NOMO-1 treated with dmso at 0.1 percent for 144 hours (cell line): ENCODE measurements around the gene RBPJ.
"Not testable (repeated sequence)": the region's sequence is repeated elsewhere in the genome, so short reads cannot be mapped to it uniquely, and the experiment has no call there.

Source experiments
- DNase-seq: peaks from one replicate; lab custom pipeline; 2025; ENCODE audit not compliant: unreplicated experiment; lab: John Stamatoyannopoulos, UW

RBPJ gene

DNA sequence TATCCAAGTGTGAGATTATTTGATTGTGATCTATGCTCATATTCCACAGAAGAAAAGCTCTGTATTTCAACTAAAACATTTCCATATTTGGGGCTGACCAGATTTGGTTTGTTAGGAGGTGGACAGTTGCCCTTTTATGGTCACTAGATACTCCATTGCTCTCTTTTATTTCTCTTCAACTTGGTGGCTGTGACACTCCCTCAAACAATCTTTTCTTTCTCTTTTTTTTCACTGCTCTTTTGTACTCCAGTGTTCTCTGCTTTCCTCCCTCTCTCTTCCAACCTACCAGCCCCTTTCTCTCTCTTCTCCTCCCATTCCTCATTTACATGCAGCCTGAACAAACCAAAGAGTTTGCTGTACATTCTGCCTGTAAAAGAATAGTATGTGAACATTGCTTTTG lies 48.8 kb downstream of the RBPJ start:
- DNase-seq: no peak

GRCh38 chr4:26372076-26372475 lies 51.3 kb downstream of the RBPJ start:
- no peak for DNase-seq

DNA sequence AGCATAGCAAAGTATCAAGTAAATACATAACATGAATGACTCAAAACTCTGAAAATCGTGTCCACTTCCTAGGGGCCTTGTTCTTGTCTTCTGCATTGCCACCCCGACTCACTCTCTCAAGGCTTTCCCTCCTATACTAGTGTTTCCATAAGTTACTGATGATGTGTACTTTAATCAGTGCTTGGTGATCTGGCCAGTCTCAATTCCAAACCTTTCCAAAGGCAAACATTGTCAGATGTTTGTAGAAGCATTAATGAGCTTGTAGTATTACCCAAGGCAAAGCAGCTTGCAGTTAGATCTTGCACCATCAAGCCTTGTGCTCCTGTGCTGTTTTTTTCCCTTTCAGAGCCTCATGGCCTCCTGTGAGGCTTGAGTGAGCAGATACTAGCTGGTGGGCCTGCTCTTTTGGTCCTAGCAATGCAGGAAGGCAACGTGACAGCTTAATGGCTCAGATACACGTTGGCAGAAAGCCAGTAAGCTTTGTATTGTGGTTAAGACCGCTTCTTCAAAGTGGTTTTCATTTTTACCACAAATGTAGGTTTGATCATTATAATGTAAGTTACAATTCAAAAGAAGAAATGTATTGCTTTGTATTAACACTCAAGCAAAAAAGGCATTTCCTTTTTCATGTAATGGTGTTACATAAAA lies 51.8 kb downstream of the RBPJ start:
- DNase-seq: peak; percentile 90

- no peak for DNase-seq
Observed at GRCh38 chr4:26375551-26375950, 54.7 kb downstream of the RBPJ start.

- DNase-seq: peak; percentile 66
Observed at GRCh38 chr4:26377328-26378311, 56.8 kb downstream of the RBPJ start.

- no peak for DNase-seq
Observed at GRCh38 chr4:26379837-26380236, 59.0 kb downstream of the RBPJ start.

DNA sequence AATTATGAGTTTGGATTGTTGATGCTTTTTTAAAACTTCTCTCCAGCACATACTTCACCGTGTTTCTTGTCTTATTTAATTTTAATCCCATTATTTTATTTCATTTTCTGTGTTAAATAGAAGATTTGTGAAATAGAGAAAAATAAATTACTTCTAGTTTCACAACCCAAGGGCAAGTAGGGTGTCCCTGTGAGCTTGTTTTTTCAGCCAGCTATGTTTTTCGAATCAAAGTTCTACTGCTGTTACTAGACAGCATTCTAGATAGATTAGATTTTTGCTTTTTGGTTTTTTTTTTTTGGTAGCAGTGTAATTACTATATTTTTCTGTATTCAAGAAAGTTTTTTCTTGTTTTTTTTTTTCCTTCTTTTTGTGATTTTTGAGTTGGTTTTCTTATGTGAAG lies 59.9 kb downstream of the RBPJ start:
- DNase-seq: no peak

DNA sequence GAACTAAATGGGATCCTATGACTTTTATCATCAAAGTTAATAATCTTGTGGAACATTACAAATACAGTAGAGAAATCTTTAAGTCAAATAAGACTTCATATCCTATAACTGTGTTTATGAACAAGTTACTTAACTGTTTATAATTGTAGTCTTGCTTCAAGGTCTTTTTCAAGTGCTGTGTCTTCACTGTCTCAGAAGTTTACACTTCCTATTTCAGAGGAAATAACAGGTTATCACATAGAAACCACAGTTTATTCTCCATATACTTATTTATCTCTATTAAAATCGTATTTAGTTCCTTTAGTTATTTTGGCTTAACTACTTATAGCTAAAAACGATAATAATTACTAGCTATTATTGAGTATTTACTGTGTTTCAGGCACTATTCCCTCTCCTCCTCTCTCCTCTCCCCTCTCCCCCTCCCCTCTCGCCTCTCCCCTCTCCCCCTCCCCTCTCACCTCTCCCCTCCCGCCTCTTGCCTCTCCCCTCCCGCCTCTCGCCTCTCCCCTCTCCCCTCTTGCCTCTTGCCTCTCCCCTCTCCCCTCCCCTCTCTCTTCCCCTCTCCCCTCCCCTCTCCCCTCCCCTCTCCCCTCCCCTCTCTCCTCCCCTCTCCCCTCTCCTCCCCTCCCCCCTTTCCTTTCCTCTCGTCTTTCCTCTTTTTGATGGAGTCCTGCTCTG lies 63.7 kb downstream of the RBPJ start:
- no peak for DNase-seq

DNA sequence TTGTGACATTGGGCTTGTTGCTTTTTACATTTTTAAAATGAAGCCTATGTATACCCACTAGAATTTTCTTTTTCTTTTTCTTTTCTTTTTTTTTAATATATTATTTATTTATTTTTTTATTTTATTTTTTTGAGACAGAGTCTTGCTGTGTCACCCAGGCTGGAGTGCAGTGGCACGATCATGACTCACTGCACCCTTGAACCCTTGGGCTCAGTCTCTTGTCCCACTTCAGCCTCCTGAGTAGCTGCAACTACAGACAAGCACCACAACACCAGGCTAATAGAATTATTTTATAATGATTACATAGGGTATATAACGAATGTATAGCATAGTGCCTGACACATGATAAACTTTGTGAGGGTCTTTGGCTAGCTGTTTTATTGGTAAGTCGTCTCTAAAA lies 64.9 kb downstream of the RBPJ start:
- no peak for DNase-seq

DNA sequence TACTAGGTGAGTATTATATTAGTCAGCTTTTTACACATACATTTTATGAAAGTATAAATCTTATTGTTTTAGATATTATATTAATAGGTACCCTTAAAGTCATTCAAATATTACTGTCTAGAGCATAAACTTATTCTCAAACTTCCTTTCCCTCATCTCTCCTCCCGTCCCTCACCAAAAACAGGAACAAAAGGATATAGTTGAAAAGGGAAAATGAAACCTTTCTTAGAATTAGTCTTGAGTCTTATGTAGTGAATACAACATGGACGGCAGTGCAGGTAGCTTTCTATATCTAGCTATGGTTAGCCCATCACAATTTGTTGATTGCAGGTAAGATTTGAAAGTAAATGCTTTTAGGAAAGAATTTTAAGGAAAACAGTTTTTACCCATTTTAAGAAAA lies 65.6 kb downstream of the RBPJ start:
- no peak for DNase-seq

DNA sequence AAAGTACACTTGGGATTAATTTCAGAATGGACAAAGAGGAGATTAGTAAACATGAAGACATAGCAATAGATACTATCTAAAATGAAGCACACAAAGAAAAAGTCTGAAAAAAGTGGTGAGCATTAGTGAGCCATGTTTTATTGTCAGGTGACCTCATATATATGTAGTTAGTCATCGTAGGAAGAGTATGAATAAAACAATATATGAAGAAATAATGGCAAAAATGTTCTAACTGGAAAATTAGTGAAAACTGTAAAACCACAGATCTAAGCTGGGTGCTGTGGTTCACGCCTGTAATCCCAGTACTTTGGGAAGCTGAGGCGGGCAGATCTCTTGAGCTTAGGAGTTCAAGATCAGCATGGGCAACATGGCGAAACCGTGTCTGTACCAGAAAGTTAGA lies 67.9 kb downstream of the RBPJ start:
- no peak for DNase-seq

DNA sequence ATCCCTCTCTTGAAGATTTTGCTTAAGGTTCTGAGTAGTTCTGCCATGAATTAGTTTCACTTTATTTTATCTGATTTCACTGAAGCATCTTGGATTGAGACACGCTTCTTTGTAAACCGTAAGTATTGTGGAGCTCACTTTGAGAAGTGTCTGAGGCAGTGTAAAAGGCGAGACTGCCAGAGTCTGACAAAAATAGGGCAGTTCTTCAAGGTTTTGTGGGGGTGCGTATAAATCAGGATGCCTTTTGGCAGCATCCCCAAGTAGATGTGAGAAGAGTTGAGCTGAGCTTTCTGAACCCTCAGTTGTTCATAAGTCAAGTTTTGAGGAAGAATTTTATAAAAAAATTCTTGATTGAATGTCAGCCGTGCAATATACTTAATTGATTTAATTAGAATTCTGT lies 76.3 kb downstream of the RBPJ start:
- no peak for DNase-seq

- DNase-seq: no peak
Observed at GRCh38 chr4:26400132-26400531, 79.3 kb downstream of the RBPJ start.

- not testable (repeated sequence) for DNase-seq
Observed at GRCh38 chr4:26402017-26402416, 81.2 kb downstream of the RBPJ start.

DNA sequence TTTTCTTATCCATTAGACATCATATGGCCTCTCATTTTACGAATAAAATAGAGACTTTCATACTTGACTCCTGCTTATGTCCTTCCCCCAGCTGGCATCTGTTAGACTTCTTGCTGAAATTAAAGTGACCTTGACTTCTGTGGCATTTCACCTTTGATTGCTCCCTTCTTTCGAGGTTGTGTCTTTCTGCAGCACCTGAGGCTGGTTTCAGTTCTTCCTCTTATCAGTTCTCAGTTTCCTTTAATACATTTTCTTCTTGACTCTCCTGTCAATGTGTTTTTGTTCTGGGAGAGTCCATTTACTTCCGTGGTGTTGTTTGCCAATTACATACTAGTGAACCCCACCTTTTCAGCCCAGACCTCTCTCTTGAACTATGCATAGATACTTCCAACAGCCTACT lies 81.6 kb downstream of the RBPJ start:
- no peak for DNase-seq

DNA sequence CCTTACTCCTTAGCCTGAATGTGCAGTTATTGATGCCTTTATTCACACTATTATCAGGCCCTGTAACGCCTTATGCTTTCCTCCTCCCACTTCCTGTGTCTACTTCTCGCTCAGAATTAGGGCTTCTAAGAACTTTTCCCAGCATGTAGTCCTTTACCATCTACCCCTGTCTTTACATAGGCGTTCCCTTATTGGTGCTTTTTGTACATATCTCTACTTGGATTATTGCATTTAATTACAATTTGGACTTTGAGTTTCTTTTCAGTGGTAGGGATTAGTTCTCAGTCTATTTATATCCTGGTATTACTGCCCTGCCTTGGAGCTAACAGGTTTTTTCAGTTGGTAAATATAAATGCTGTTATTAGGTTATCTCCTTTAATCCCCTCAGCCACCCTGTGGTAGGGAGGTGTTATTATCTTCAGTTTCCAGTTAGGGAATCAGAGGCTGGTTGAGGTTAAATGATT lies 84.0 kb downstream of the RBPJ start:
- no peak for DNase-seq

- DNase-seq: peak; percentile 2
Observed at GRCh38 chr4:26406346-26406975, 85.6 kb downstream of the RBPJ start.

DNA sequence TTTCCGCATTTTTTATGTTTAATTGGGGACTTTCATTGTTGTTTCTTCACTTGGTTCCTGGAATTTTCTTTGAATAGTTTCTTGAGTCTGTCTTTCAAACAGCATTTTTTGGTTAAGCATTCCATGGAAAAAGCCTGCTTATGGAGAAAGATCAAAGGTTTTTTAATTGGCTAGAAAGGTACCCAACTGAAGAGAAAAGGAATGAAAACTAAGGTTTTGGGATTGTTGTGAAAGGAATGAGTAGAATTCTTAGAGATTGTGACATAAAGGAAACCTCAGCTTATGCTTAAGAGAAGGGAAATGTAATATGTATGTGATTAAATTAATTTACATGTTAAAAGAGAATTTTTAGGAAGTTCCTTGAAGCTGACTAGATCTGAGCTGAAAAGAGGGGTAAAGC lies 86.7 kb downstream of the RBPJ start:
- no peak for DNase-seq

DNA sequence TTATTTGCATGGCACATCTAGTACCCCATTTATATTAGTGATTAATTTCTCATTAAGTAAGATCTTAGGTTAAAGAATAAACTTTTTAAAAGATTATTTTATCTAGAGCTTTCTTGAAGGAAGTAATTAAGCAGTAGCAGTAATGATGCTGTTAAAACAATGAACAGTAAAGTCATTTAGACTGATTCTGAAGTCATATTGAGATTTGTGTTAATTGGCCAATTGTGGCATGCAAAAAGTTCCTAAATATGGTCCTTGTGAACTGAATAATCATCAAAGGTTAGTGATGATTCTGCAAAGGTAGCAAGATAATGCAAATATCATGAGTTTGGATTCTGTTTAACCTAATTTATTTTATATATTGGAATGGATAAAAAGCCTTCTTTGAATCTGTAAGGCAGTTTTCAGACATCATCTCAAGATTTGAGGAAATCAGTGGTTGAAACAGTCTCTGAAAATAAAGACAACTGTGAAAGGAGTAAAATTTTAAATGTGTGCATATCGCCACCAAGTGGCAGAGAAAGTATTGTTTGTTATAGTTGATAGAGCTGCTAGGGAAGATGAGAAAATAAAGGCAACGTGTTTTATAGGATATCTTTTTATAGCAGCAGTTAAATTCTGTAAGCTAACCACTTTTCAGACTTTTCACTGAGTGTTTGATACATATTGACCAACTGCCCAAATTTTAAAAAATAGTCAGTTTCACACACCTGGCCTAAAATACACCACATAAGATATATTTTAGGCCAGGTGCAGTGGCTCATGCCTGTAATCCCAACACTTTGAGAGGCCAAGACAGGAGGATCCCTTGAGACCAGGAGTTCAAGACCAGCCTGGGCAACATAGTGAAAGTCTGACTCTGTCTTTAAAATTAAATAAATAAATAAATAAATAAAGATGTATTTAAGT lies 89.8 kb downstream of the RBPJ start:
- DNase-seq: peak; percentile 6
